Uterus (tissue), 2 donors: ENCODE data around the gene REEP5.

ENCODE experiments used
- CTCF ChIP-seq, 4 experiments: fragments of 200-600 bp in 2 of 4; fragments of 450-650 bp in 2 of 4; sonication (generic) in 2 of 4; IDR thresholded peaks; one replicate each; pipeline ENCODE4 v1.5.1; 2016 to 2019; ENCODE audit warnings: antibody characterized with exemption in 4 of 4, mild to moderate bottlenecking in 2 of 4, moderate library complexity in 1 of 4
- POLR2A ChIP-seq, 2 donors: fragments of 450-650 bp; IDR thresholded peaks; one replicate each; pipeline ENCODE4 v1.6.1; 2016; ENCODE audit warnings: antibody characterized with exemption in 2 of 2, mild to moderate bottlenecking in 1 of 2, moderate library complexity in 1 of 2

GRCh38 chr5:112958093-112959088, 36.4 kb upstream of the REEP5 start:
- TF ChIP-seq POLR2A (IDR thresholded peaks at IDR 0.05) (no peak), CTCF (IDR thresholded peaks at IDR 0.05) (no peak)
